Measurements from ENCODE around the gene GLIS1. TPM values are rescaled to one million over a fixed set of nuclear protein-coding genes. Genes with fewer than 3 reads are reported as not detected.

The GLIS1 gene
- total RNA-seq, 1 experiment from 2014 or later, result 0.28 TPM

- H3K23me2 ChIP-seq (ENCODE audit: insufficient read length, low read depth, low read length, poor library complexity, severe bottlenecking), result no peaks in the 10 kb centered on the region
- H3K27ac ChIP-seq (ENCODE audit: insufficient read length, low read depth, low read length), result no peak overlapping the region
- H3K27ac Mint-ChIP-seq, result no peak overlapping the region
Measured at GRCh38 chr1:53549287-53549686, 189.7 kb downstream of the GLIS1 start.

More at GRCh38 chr1:53549287-53549686, 189.7 kb downstream of the GLIS1 start:
- Histone ChIP-seq H3K4ac (ENCODE audit: low read depth, low read length) (no peak overlapping the region), H3K27me3 (ENCODE audit: insufficient read depth, low read length) (no peaks in the 10 kb centered on the region), H2BK120ac (ENCODE audit: low read depth, low read length, poor library complexity, severe bottlenecking) (no peak overlapping the region), H2AFZ (ENCODE audit: low read length) (no peak overlapping the region), H3K56ac (ENCODE audit: insufficient read length, low read depth, low read length) (no peak overlapping the region), H3T11ph (ENCODE audit: low read length) (no peak overlapping the region), H2BK5ac (ENCODE audit: insufficient read length, low read length) (no peak overlapping the region), H3K79me2 (ENCODE audit: insufficient read depth, low read length) (no peaks in the 10 kb centered on the region), H2AK5ac (ENCODE audit: insufficient read length, low read length) (no peak overlapping the region), H2BK15ac (ENCODE audit: low read depth, low read length) (no peak overlapping the region), H3K79me1 (ENCODE audit: insufficient read depth, low read depth, low read length, poor library complexity, severe bottlenecking) (no peaks in the 10 kb centered on the region), H3K9me3 (ENCODE audit: control insufficient read depth, low read depth, low read length) (no peaks in the 10 kb centered on the region), H4K5ac (ENCODE audit: insufficient read length, low read depth, low read length) (no peak overlapping the region), H4K91ac (ENCODE audit: insufficient read length, low read depth, low read length) (no peak overlapping the region), H2BK12ac (ENCODE audit: insufficient read length, low read depth, low read length) (no peak overlapping the region), H4K20me1 (ENCODE audit: control insufficient read depth, insufficient read depth, insufficient read length) (no peaks in the 10 kb centered on the region), H2BK20ac (ENCODE audit: low read depth, low read length, poor library complexity, severe bottlenecking) (no peak overlapping the region), H3K23ac (ENCODE audit: insufficient read length, low read depth, low read length) (no peak overlapping the region), H3K4me1 (ENCODE audit: insufficient read depth, low read length) (peaks cover 7% of the 10 kb centered on the region; the same call in 1 of the 2 replicates), H3K18ac (ENCODE audit: insufficient read length, low read depth, low read length) (no peak overlapping the region), H3K9ac (ENCODE audit: extremely low read depth, insufficient read length, low read length) (no peak overlapping the region), H4K8ac (replicated peaks; ENCODE audit: insufficient read length, low read depth, low read length) (no peak overlapping the region), H3K14ac (ENCODE audit: insufficient read depth, low read length) (no peak overlapping the region), H3K4me2 (ENCODE audit: insufficient read depth, insufficient read length, low read length) (no peak overlapping the region)
- no peak for TF ChIP-seq CTCF (conservative IDR thresholded peaks at IDR 0.05)
- Mint-ChIP-seq H3K9me3 (no peaks in the 10 kb centered on the region), H3K4me3 (no peak overlapping the region), H3K36me3 (ENCODE audit: insufficient read depth in 1 of 3, low read depth in 3 of 3) (no peaks in the 10 kb centered on the region; a peak in 1 of 7 replicates), H3K27me3 (ENCODE audit: low read depth) (peaks cover 25% of the 10 kb centered on the region), H3K4me1 (peaks cover 21 to 31% of the 10 kb centered on the region in 2 experiments)
- WGBS (ENCODE audit: extremely low coverage, insufficient read length, low lambda C conversion rate), result no CpG with 5 or more reads among the region's 2 CpGs
- DNase-seq, result no peak
